HT-29 (cell line): ENCODE data around the gene GABARAP. TPM values are rescaled to one million over a fixed set of nuclear protein-coding genes. Genes with fewer than 3 reads are reported as not detected.

Experiments
- DNase-seq: peaks from one replicate; pipeline ENCODE4 v3.0.0-alpha.2; 2015; ENCODE audit warnings: low spot score
- small RNA-seq: library from RNA; depleted of rRNA; stranded (forward); fragments of <200 nt; gene quantifications from one replicate; pipeline ENCODE3, GENCODE V24; 2014
- total RNA-seq: library from RNA; depleted of rRNA; stranded (reverse); fragments of >200 nt; shearing (Covaris generic); gene quantifications from 2 replicates; pipeline ENCODE4 v1.2.3, GENCODE V29; 2014; rRNA removed

GABARAP gene
- total RNA-seq, 1 experiment from 2014 or later: 84.0 TPM

- DNase-seq: no peak
Observed at GRCh38 chr17:7208027-7208571, 34.1 kb downstream of the GABARAP start.

DNA sequence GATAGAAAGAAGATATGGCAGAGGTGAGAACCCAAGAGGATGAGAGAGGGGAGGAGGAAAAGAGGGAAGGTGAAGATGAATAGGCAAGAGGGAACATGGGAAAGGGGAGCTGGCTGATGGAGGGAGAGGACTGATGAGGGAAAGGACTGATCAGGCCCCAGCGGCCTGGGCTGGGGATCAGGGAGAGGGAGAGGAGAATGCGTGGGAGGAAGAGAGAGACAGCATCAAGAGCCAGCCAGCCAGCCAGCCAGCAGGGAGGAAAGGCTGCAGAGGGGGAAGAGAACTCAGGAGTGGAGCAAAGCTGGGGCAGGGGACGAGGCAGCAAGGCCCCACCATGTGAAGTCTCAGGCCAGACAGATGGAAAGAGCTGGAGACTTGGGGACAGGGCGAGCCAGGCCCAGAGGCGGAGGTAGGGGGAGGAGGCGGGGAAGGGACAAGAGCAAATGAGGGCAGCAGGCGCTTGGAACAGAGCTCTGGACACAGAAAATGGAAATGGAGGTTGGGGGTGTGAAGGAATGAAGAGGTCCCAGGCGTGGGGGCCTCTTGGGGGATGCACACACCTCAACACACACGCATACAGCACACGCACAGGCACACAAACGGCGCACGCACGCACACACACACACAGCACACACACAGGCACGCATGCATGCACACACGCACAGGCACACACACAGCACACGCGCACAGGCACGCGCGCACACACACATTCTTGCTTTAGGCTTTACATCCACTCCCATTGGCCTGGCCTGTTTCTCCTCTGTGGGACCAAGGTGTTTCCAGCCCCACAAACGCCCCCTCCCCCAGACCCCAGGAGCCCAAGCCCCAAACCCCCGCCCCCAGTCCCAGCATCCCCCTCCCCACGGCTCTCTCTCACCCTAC lies 34.9 kb downstream of the GABARAP start:
- no peak for DNase-seq

- no peak for DNase-seq
Observed at GRCh38 chr17:7205561-7205960, 36.7 kb downstream of the GABARAP start.

DNA sequence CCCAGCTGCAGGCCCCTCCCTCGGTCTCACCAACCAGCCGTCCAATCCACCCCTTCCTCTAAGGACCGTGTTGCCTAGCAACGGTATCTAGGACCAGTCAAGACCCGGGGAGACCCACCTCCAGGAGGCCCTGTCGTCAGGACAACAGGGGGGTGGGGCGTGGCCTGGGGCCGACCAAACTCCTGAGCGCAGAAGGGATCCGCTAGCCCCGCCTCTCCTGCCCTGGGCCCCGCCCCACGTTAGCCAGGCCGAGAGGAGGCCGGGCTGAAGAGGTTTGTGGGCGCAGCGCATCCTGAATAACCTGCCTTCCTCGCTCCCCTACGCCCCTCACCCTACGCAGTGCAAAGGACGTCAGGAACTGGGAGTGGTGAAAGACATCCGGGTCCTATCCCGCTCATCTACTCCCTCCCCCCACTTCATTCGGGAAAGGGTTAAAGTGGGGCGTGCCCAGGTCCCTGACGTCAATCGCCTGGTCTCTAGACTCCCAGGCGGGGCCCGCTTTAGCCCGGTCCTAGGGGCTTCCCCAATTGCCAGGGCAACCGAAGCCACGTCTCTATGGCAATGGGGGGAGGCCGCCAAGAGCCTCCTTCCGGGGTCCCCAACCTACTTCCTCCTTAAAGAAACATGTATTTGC lies 37.3 kb downstream of the GABARAP start:
- DNase-seq: peak; percentile 25

GRCh38 chr17:7204336-7204735 lies 37.9 kb downstream of the GABARAP start:
- DNase-seq: no peak

DNA sequence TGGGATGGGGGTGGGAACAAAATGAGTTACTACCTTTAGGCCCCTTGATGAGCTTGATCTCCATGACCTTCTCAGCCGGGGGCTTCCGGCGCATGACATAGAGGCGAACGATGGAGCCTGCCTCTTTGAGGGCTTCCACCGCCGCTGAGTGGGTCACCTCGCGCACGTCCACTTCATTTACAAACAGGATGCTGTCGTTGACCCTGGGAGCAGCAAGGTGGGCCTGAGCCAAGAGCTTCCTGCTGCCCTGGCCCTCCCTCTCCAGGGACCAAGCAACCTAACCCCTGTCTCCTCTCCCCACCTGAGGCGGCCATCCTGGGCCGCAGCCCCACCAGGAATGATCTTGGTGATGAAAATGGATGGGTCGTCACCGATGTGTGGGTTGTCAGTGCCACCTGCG lies 38.9 kb downstream of the GABARAP start:
- no peak for DNase-seq

DNA sequence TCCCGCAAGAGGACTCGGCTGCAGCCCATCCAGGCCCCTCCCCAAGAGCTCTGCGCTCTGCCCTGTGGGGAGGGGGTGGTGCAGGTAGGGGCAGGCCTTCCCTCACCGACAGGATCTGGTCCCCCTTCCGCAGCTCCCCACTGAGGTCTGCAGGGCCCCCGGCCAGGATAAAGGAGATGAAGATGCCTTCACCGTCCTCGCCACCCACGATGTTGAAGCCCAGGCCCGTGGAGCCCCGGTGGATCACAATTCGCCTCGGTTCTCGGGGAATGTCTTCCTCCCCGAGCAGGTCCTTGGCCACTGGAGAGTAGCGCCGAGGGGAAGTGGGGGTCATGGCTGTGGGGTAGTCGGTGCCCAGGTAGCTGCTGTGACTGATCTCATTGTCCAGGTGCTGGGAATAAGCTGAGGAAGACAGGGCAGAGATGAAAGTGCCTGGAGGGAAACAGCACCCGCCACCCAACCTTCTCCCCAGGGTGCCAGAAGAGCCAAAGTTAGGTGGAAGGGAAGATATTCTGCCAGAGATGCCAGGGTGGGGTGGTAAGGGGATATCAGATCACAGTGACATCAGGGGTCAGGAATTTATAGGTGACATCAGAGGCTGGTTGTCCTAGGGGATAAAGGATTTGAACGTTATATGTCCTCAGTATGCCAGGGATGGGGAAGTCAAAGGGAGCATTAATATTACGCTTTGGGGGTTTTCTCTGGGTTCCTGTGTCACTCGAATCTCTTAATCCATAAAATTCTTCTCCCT lies 45.4 kb downstream of the GABARAP start:
- no peak for DNase-seq

DNA sequence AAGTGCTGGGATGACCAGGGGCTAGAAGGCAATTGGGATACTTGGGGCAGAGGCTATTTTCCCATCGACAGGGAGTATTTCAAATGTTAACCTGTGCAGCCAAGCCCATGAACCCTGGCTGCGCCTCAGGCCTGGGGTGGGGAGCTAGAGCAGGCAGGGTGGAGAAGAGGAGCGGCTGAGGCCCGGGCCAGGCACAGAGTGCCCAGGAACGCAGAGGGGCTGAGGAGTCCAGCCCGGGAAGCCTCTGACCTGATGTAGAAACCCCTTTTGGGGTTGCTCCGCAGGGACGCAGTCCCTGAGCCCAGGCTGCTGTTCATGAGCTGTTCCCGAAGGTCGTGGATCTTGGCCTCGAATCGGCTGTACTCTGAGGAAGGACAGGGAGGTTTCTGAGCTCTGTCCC lies 46.3 kb downstream of the GABARAP start:
- DNase-seq: no peak

GRCh38 chr17:7192271-7192937 lies 49.8 kb downstream of the GABARAP start:
- no peak for DNase-seq

GRCh38 chr17:7191571-7192270 lies 50.5 kb downstream of the GABARAP start:
- DNase-seq: no peak

- no peak for DNase-seq
Observed at GRCh38 chr17:7191069-7191468, 51.2 kb downstream of the GABARAP start.

GRCh38 chr17:7190276-7190917 lies 51.9 kb downstream of the GABARAP start:
- DNase-seq: no peak

Small RNA genes lying within 50 kb of the gene (small RNA-seq; reads per million reads assigned to genes)
- gene AC120057.4: not detected
- gene MIR324: 1.0 reads per million, percentile 35 among the genes with 10 or more reads in this experiment
- gene RF00019: not detected

Other genes starting within 250 kb of the GABARAP start
- gene ALOX12, start 246.4 kb downstream of the GABARAP start, total RNA-seq: not detected in 2 replicates
- gene RNASEK, start 229.8 kb downstream of the GABARAP start, total RNA-seq: 111 and 114 TPM in 2 replicates
- gene BCL6B, start 219.4 kb downstream of the GABARAP start, total RNA-seq: not detected in 2 replicates
- gene SLC16A13, start 206.4 kb downstream of the GABARAP start, total RNA-seq: 0.16 and 0.28 TPM in 2 replicates
- not detected in 2 replicates for gene SLC16A11, start 198.4 kb downstream of the GABARAP start, total RNA-seq
- not detected in 2 replicates for gene CLEC10A, start 162.2 kb downstream of the GABARAP start, total RNA-seq
- not detected in 2 replicates for gene ASGR2, start 127.6 kb downstream of the GABARAP start, total RNA-seq
- 0.52 TPM in 1 of 2 replicates, not detected in the other for gene ASGR1, start 63.1 kb downstream of the GABARAP start, total RNA-seq
- 0.26 and 1.6 TPM in 2 replicates for gene DLG4, start 22.6 kb downstream of the GABARAP start, total RNA-seq
- gene ACADVL, start 22.5 kb downstream of the GABARAP start, total RNA-seq: 469 and 546 TPM in 2 replicates
- gene DVL2, start 7.9 kb downstream of the GABARAP start, total RNA-seq: 42.6 and 48.6 TPM in 2 replicates
- 29.3 and 31.7 TPM in 2 replicates for gene PHF23, start 3.0 kb downstream of the GABARAP start, total RNA-seq
- 32.8 and 51.4 TPM in 2 replicates for gene CTDNEP1, start 9.3 kb upstream of the GABARAP start, total RNA-seq
- 46.5 and 46.7 TPM in 2 replicates for gene ELP5, start 9.8 kb upstream of the GABARAP start, total RNA-seq
- gene CLDN7, start 20.0 kb upstream of the GABARAP start, total RNA-seq: 383 and 429 TPM in 2 replicates
- 0.26 and 0.38 TPM in 2 replicates for gene SLC2A4, start 39.3 kb upstream of the GABARAP start, total RNA-seq
- 16.3 and 19.4 TPM in 2 replicates for gene YBX2, start 52.2 kb upstream of the GABARAP start, total RNA-seq
- 915 and 962 TPM in 2 replicates for gene EIF5A, start 65.2 kb upstream of the GABARAP start, total RNA-seq
- gene GPS2, start 72.9 kb upstream of the GABARAP start, total RNA-seq: 45.7 and 49.0 TPM in 2 replicates
- gene NEURL4, start 86.9 kb upstream of the GABARAP start, total RNA-seq: 18.0 and 21.1 TPM in 2 replicates
- 0.08 TPM in 1 of 2 replicates, not detected in the other for gene ACAP1, start 94.1 kb upstream of the GABARAP start, total RNA-seq
- gene KCTD11, start 109.7 kb upstream of the GABARAP start, total RNA-seq: 5.0 and 6.2 TPM in 2 replicates
- not detected in 2 replicates for gene TMEM95, start 112.7 kb upstream of the GABARAP start, total RNA-seq
- gene TNK1, start 138.6 kb upstream of the GABARAP start, total RNA-seq: 4.8 and 9.4 TPM in 2 replicates
- gene PLSCR3, start 152.1 kb upstream of the GABARAP start, total RNA-seq: 28.5 and 32.4 TPM in 2 replicates
- 84.6 and 111 TPM in 2 replicates for gene TMEM256, start 161.6 kb upstream of the GABARAP start, total RNA-seq
- 2.2 and 2.7 TPM in 2 replicates for gene NLGN2, start 165.4 kb upstream of the GABARAP start, total RNA-seq
- not detected in 2 replicates for gene SPEM1, start 177.9 kb upstream of the GABARAP start, total RNA-seq
- gene SPEM2, start 183.2 kb upstream of the GABARAP start, total RNA-seq: not detected in 2 replicates
- gene SPEM3, start 186.4 kb upstream of the GABARAP start, total RNA-seq: not detected in 2 replicates
- gene TMEM102, start 193.0 kb upstream of the GABARAP start, total RNA-seq: 11.7 and 19.4 TPM in 2 replicates
- 0.46 and 0.52 TPM in 2 replicates for gene FGF11, start 197.1 kb upstream of the GABARAP start, total RNA-seq
- gene CHRNB1, start 202.6 kb upstream of the GABARAP start, total RNA-seq: 0.83 and 1.6 TPM in 2 replicates
- 8.4 and 10.0 TPM in 2 replicates for gene ZBTB4, start 237.2 kb upstream of the GABARAP start, total RNA-seq
- gene SLC35G6, start 239.0 kb upstream of the GABARAP start, total RNA-seq: 0.28 TPM in 1 of 2 replicates, not detected in the other
- gene POLR2A, start 241.9 kb upstream of the GABARAP start, total RNA-seq: 26.0 and 58.6 TPM in 2 replicates